Endodermal cell (in vitro differentiated cells): Measurements from ENCODE around the gene ARHGAP26. TPM values are rescaled to one million over a fixed set of nuclear protein-coding genes. Genes with fewer than 3 reads are reported as not detected.

Experiments
- DNase-seq: peaks from one replicate; pipeline ENCODE4 v3.0.0-alpha.2; 2017
- H3K27ac ChIP-seq: 2 replicates; pipeline ENCODE4 v1.5.1; 2013; ENCODE audit warnings: mild to moderate bottlenecking, low read depth, low read length, moderate library complexity
- H3K27me3 ChIP-seq: 2 replicates; pipeline ENCODE4 v1.6.1; 2013; ENCODE audit warnings: mild to moderate bottlenecking, low read length, moderate library complexity; ENCODE audit not compliant: insufficient read depth, control insufficient read depth, poor library complexity, severe bottlenecking
- H3K36me3 ChIP-seq: 2 replicates; pipeline ENCODE4 v1.7.0; 2013; ENCODE audit warnings: mild to moderate bottlenecking, low read length, moderate library complexity; ENCODE audit not compliant: control insufficient read depth, insufficient read depth
- H3K4me1 ChIP-seq: one replicate; pipeline ENCODE4 v1.7.0; 2013; ENCODE audit warnings: low read length; ENCODE audit not compliant: control insufficient read depth, insufficient read depth
- H3K4me3 ChIP-seq: 2 replicates; pipeline ENCODE4 v1.5.1; 2013; ENCODE audit warnings: mild to moderate bottlenecking, low read length, moderate library complexity
- H3K9ac ChIP-seq: 2 replicates; pipeline ENCODE4 v1.6.1; 2013; ENCODE audit warnings: mild to moderate bottlenecking, low read length, moderate library complexity; ENCODE audit not compliant: poor library complexity, severe bottlenecking; ENCODE audit errors: extremely low read depth
- H3K9me3 ChIP-seq: 2 replicates; pipeline ENCODE4 v1.6.1; 2013; ENCODE audit warnings: mild to moderate bottlenecking, low read length, moderate library complexity; ENCODE audit not compliant: control insufficient read depth
- H3K27ac Mint-ChIP-seq: 2 replicates; pipeline ENCODE4 v1.8.0; 2020; ENCODE audit warnings: mixed read lengths
- H3K27me3 Mint-ChIP-seq: 2 replicates; pipeline ENCODE4 v1.8.0; 2021; ENCODE audit warnings: mild to moderate bottlenecking, mixed read lengths; ENCODE audit not compliant: insufficient read depth
- H3K36me3 Mint-ChIP-seq: 2 replicates; pipeline ENCODE4 v1.8.0; 2020; ENCODE audit warnings: low read depth, mixed read lengths
- H3K4me1 Mint-ChIP-seq: 2 replicates; pipeline ENCODE4 v1.8.0; 2020; ENCODE audit warnings: mixed read lengths
- H3K4me3 Mint-ChIP-seq: 2 replicates; pipeline ENCODE4 v1.8.0; 2020; ENCODE audit warnings: mild to moderate bottlenecking, moderate library complexity, mixed read lengths
- H3K9me3 Mint-ChIP-seq: 2 replicates; pipeline ENCODE4 v1.8.0; 2020; ENCODE audit warnings: mild to moderate bottlenecking, mixed read lengths
- CTCF ChIP-seq: fragments of 200-600 bp; sonication (generic); conservative IDR thresholded peaks from 2 replicates; pipeline ENCODE4 v1.5.0; 2021; ENCODE audit warnings: antibody characterized with exemption, mild to moderate bottlenecking
- WGBS, 2 experiments: methylation state at CpG; one replicate each; pipeline versions ENCODE4 v1.1.5 to v1.1.7; 2013; ENCODE audit warnings: missing lambda C conversion rate in 2 of 2, mixed read lengths in 1 of 2; ENCODE audit not compliant: insufficient coverage in 1 of 2, insufficient read length in 1 of 2; 5-methylcytosine and 5-hydroxymethylcytosine counted together
- total RNA-seq, 2 donors: library from RNA; stranded (reverse); fragmentation: NEBNext Ultra II Directional in 1 of 2; extraction: Animal tissue kit (Norgen Biotek cat#: 25700) in 1 of 2; gene quantifications; 2 replicates in 1 of 2; 3 replicates in 1 of 2; pipeline ENCODE4 v1.2.1, GENCODE V29; 2021

The ARHGAP26 gene
- total RNA-seq, 2 donors from 2014 or later, result 49.2 to 60.5 TPM

DNA sequence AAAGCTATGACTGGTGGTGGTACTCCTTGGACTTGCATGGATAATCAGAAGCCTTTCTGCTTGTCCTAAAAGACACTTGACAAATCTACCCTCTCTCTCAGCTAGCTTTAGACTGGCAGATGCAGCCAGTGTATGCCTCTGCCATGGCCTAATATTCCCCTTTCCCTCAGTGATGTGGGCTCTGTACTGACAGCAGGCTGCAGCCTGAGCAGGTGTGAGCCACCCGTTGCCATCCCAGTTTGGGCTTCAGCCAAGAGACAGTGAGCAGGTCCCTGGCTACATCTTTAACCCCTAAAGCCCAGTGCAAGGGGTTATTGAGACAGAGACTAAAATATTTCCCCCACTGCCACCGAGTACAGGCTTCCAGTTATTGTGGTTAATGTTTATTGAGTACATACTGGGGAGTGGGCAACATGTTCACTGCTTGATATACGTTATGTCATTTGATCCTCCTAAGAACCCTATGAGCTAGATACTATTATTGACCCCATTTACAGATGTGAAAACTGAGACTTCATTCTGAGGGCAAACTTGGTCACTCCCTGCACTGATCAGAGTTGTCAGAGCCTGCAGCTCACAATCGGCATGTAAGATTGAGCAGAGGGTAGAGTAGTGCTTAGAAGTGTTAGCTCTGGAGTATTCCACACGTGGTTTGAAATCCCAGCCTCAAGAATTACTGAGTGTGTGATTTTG lies 254.2 kb downstream of the ARHGAP26 start:
- Mint-ChIP-seq H3K9me3 (no peaks in the 10 kb centered on the region), H3K4me1 (peaks cover 22% of the 10 kb centered on the region), H3K27me3 (no peaks in the 10 kb centered on the region), H3K4me3 (no peak overlapping the region), H3K27ac (no peak overlapping the region), H3K36me3 (peaks cover 6% of the 10 kb centered on the region)
- H3K4me3 ChIP-seq, result no peak overlapping the region
- no peaks in the 10 kb centered on the region for H3K9me3 ChIP-seq
- H3K4me1 ChIP-seq, result peaks cover 6% of the 10 kb centered on the region
- no peak for TF ChIP-seq CTCF
- H3K27me3 ChIP-seq, result no peaks in the 10 kb centered on the region
- WGBS, 2 experiments, result 92 to 100% methylated on average over 3 to 5 of the region's 5 CpGs
- no peaks in the 10 kb centered on the region for H3K36me3 ChIP-seq
- no peak overlapping the region for H3K9ac ChIP-seq
- no peak for DNase-seq
- no peak overlapping the region for H3K27ac ChIP-seq

DNA sequence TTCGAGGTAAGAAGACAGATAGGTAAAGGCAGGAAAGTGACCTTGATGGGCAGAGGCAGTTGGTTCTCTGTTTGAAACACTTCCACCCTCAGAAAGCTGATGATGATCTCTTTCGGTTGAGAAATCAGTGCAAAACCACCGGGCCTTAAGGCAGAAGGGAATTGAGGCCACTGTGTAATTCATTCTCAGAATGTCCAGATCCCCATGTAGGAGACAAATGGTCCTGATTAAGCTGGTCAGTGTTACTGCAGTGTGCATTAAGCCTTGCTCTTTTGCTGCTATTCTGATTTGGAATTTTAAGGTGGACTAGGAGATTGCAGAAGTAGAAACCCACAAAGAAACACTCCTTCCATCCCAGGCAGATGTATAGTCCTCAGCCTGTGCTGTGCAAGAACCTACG lies 255.2 kb downstream of the ARHGAP26 start:
- WGBS, 2 experiments, result 92 to 94% methylated on average over 3 to 4 of the region's 4 CpGs
- Histone ChIP-seq H3K9me3 (no peaks in the 10 kb centered on the region), H3K9ac (no peak overlapping the region), H3K4me3 (no peak overlapping the region), H3K4me1 (no peaks in the 10 kb centered on the region), H3K27ac (no peak overlapping the region), H3K27me3 (no peaks in the 10 kb centered on the region), H3K36me3 (no peaks in the 10 kb centered on the region)
- H3K4me1 Mint-ChIP-seq, result peaks cover 12% of the 10 kb centered on the region
- no peaks in the 10 kb centered on the region for H3K9me3 Mint-ChIP-seq
- H3K27me3 Mint-ChIP-seq, result no peaks in the 10 kb centered on the region
- TF ChIP-seq CTCF, result no peak
- H3K36me3 Mint-ChIP-seq, result peaks cover 3% of the 10 kb centered on the region
- no peak for DNase-seq
- no peak overlapping the region for H3K4me3 Mint-ChIP-seq
- H3K27ac Mint-ChIP-seq, result no peak overlapping the region

DNA sequence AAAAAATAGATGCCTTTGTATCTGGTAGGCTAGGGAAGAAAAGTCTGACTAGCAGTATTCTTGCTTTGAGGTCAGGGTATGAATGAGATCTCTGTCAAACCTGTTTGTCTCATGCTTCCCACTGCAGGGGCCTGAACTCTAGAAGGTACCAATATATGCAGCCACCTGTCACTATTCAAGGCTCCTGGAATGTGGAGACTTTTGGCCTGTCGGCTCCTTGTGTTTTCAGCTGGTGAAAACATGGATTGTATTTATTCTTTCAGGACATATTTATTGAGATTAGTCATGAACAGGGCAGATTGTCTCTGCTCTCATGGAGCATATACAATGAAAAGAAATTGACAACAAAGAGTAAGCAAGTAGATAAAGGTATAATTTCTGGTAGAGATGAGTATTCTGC lies 255.8 kb downstream of the ARHGAP26 start:
- H3K9me3 ChIP-seq, result no peaks in the 10 kb centered on the region
- H3K4me3 Mint-ChIP-seq, result no peak overlapping the region
- no peak overlapping the region for H3K9ac ChIP-seq
- no peaks in the 10 kb centered on the region for H3K36me3 ChIP-seq
- no peaks in the 10 kb centered on the region for H3K27me3 Mint-ChIP-seq
- DNase-seq, result no peak
- H3K4me3 ChIP-seq, result no peak overlapping the region
- H3K27me3 ChIP-seq, result no peaks in the 10 kb centered on the region
- H3K4me1 ChIP-seq, result no peaks in the 10 kb centered on the region
- H3K27ac ChIP-seq, result no peak overlapping the region
- H3K9me3 Mint-ChIP-seq, result no peaks in the 10 kb centered on the region
- no peak overlapping the region for H3K27ac Mint-ChIP-seq
- H3K36me3 Mint-ChIP-seq, result peaks cover 3% of the 10 kb centered on the region
- WGBS, 2 experiments, result 94% methylated on average over 1 of the region's 1 CpG; no CpG with 5 or more reads in 1 of the 2 experiments
- peaks cover 14% of the 10 kb centered on the region for H3K4me1 Mint-ChIP-seq
- TF ChIP-seq CTCF, result no peak
